SU-DHL-6 (cell line): ENCODE measurements around the gene KCNE1.

ENCODE experiments used
- EZH2phosphoT487 ChIP-seq: fragments of 200-600 bp; sonication (generic), shearing (Covaris generic); conservative IDR thresholded peaks from 2 replicates; pipeline ENCODE4 v1.6.1; 2018; ENCODE audit warnings: mild to moderate bottlenecking, antibody characterized with exemption, low read length, moderate library complexity, mixed read lengths
- TF ChIP-seq, protein P1 (sequence below): fragments of 200-600 bp; sonication (generic); IDR thresholded peaks from one replicate; pipeline ENCODE4 v1.5.1; 2017; ENCODE audit warnings: antibody characterized with exemption, mild to moderate bottlenecking, low read length, moderate library complexity; ENCODE audit not compliant: insufficient read depth, poor library complexity, severe bottlenecking

DNA sequence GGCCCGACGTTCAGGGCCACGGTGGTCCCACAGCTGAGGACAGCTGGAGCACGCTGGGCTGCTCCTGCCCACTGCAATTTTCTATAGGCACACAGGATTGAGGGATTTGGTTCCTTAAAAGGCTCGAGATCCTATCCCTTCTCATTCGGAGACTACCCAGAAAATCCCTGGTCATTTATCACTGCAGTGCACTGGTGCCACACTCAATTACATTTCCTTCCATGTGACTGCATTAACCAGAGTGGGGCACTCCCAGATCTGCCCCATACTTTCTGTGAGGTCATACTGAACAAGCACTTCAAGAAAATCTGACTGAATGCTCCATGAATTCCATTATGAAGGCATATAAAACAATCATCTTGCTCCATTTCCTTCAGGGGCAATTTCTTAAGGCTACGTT is 49.8 kb upstream of the KCNE1 start:
- TF ChIP-seq, protein P1, sequence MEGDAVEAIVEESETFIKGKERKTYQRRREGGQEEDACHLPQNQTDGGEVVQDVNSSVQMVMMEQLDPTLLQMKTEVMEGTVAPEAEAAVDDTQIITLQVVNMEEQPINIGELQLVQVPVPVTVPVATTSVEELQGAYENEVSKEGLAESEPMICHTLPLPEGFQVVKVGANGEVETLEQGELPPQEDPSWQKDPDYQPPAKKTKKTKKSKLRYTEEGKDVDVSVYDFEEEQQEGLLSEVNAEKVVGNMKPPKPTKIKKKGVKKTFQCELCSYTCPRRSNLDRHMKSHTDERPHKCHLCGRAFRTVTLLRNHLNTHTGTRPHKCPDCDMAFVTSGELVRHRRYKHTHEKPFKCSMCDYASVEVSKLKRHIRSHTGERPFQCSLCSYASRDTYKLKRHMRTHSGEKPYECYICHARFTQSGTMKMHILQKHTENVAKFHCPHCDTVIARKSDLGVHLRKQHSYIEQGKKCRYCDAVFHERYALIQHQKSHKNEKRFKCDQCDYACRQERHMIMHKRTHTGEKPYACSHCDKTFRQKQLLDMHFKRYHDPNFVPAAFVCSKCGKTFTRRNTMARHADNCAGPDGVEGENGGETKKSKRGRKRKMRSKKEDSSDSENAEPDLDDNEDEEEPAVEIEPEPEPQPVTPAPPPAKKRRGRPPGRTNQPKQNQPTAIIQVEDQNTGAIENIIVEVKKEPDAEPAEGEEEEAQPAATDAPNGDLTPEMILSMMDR: no peak
- no peak for TF ChIP-seq EZH2phosphoT487
